CD4-positive, alpha-beta T cell treated with Interferon alpha-2 for 1 hour (primary cell): ENCODE data around the gene ANKRD49.

Experiments
- DNase-seq, 2 donors: peaks; one replicate each; pipeline ENCODE4 v3.0.0-alpha.2; 2020 to 2022

ANKRD49 gene

DNA sequence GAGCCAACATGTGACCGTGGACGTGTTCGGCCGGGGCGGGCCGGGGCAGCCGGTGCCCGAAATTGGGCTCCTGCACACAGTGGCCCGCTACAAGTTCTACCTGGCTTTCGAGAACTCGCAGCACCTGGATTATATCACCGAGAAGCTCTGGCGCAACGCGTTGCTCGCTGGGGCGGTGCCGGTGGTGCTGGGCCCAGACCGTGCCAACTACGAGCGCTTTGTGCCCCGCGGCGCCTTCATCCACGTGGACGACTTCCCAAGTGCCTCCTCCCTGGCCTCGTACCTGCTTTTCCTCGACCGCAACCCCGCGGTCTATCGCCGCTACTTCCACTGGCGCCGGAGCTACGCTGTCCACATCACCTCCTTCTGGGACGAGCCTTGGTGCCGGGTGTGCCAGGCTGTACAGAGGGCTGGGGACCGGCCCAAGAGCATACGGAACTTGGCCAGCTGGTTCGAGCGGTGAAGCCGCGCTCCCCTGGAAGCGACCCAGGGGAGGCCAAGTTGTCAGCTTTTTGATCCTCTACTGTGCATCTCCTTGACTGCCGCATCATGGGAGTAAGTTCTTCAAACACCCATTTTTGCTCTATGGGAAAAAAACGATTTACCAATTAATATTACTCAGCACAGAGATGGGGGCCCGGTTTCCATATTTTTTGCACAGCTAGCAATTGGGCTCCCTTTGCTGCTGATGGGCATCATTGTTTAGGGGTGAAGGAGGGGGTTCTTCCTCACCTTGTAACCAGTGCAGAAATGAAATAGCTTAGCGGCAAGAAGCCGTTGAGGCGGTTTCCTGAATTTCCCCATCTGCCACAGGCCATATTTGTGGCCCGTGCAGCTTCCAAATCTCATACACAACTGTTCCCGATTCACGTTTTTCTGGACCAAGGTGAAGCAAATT is 51.7 kb downstream of the ANKRD49 start:
- DNase-seq = no peak

DNA sequence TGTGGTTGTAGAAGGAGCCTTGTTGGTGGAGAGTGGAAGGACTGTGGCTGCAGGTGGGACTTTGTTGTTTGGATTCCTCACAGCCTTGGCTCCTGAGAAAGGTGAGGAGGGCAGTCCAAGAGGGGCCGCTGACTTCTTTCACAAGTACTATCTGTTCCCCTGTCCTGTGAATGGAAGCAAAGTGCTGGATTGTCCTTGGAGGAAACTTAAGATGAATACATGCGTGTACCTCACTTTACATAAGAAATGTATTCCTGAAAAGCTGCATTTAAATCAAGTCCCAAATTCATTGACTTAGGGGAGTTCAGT is 52.3 kb downstream of the ANKRD49 start:
- no peak for DNase-seq

DNA sequence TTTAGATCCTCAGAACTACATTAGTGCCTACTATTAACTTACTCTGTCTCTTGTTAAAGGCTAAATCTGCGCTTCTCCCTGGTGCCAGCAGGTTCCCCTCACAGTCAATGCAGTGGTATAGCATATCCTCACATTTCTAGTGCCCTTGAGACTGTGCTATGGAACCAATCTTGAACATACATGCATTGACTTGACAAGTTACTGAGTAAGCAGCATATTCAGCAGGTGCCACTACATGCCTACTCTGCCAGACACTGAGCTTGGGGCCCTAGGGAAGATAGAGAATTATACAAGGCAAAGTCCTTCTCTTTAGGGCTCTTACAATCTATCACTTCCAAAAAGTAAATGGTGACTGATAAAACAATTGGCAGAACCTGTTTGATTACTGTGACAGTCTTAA is 53.1 kb downstream of the ANKRD49 start:
- DNase-seq = no peak

DNA sequence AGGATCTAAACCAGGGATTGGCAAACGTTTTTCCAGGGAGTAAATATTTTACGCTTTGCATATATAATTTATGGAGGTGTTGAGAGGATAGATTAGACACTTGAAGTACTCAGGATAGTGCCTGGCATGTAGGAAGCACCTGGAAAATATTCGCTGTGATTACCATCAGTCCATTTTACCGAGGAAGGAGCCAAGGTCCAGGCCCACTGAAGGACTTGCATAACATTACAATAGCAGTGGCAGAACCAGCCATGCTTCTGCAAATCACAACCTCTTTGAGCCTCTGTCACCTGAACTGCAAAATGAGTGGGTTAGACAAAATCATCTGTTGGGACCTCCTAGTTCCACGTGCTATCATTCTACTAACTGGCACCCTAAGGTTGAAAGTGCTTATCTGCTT is 55.4 kb downstream of the ANKRD49 start:
- DNase-seq = no peak
